BE2C (cell line): ENCODE measurements around the gene RC3H1.

ENCODE experiments used
- DNase-seq: peaks from one replicate; pipeline ENCODE4 v3.0.0-alpha.2; 2020
- H3K27me3 ChIP-seq: fragments of 250-450 bp; sonication (Bioruptor Pico); 2 replicates; pipeline ENCODE4 v1.5.1; 2020; ENCODE audit warnings: mild to moderate bottlenecking
- H3K36me3 ChIP-seq: fragments of 250-450 bp; sonication (Bioruptor Pico); 2 replicates; pipeline ENCODE4 v1.5.1; 2020; ENCODE audit warnings: mild to moderate bottlenecking
- H3K4me1 ChIP-seq: fragments of 250-450 bp; sonication (Bioruptor Pico); 2 replicates; pipeline ENCODE4 v1.5.1; 2020
- H3K4me3 ChIP-seq: 2 replicates; pipeline ENCODE4 v1.5.1; 2011; ENCODE audit warnings: low read depth, low read length
- H3K9me3 ChIP-seq: fragments of 250-450 bp; sonication (Bioruptor Pico); 2 replicates; pipeline ENCODE4 v1.5.1; 2020
- CTCF ChIP-seq: IDR thresholded peaks from 2 replicates; pipeline ENCODE4 v1.5.1; 2012; ENCODE audit warnings: mild to moderate bottlenecking, low read depth, low read length

RC3H1 gene

DNA sequence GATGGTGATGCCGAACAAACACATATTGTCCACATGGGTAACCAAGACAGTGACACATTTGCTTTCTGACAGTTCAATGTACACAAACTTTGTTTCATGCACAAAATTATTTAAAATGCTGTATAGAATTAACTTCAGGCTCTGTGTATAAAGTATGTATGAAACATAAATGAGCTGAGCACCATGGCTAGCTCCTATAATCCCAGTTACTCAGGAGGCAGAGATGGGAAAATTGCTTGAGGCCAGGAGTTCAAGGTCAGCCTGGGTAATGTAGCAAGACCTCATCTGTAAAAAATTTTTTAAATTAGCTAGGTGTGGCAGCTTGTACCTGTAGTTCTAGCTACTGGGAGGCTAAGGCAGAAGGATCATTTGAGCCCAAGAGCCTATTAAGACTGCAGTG is 19.2 kb upstream of the RC3H1 start:
- no peak for DNase-seq
- no peaks in the 10 kb centered on the region for H3K27me3 ChIP-seq
- H3K36me3 ChIP-seq, result no peaks in the 10 kb centered on the region
- H3K4me3 ChIP-seq, result no peak overlapping the region
- TF ChIP-seq CTCF, result no peak
- H3K9me3 ChIP-seq, result no peaks in the 10 kb centered on the region
- no peaks in the 10 kb centered on the region for H3K4me1 ChIP-seq

DNA sequence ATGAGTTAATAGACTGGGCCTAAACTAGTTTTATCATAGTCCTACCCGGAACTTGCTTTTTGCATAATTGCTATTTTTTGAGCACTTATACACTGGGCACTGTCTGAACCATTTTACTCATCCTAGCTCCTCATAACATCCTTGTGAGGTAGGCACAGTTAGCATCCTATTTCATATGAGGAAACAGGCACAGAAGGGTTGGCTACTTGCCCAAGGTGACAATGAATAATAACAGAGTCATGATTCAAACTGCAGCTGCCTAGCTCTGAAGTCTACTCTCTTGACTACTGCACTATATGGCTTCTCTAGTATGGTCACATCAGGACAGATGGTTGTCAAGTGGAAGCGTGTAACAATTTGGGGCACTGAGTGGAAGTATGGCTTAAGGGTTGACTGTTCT is 18.2 kb upstream of the RC3H1 start:
- Histone ChIP-seq H3K9me3 (no peaks in the 10 kb centered on the region), H3K27me3 (no peaks in the 10 kb centered on the region), H3K4me1 (no peaks in the 10 kb centered on the region), H3K36me3 (no peaks in the 10 kb centered on the region), H3K4me3 (no peak overlapping the region)
- no peak for TF ChIP-seq CTCF
- peak; percentile 42 for DNase-seq

DNA sequence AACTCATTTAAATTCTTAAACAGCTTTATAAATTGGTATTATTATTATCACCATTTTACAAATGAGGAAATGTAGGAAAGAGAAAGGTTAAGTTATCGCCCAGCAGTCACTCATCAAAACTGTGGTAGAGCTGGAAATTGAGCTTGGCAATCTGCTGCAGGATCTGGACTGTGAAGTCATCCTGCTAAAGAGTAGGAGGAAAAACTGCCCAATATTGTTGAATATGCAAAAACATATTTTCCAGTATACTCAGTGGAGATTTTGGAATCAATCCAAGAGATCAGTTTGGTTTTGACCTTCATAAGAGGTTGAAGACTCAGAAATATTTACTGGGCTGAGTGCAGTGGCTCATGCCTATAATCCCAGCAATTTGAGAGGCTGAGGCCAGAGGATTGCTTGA is 16.9 kb upstream of the RC3H1 start:
- no peak for DNase-seq
- no peaks in the 10 kb centered on the region for H3K27me3 ChIP-seq
- no peaks in the 10 kb centered on the region for H3K36me3 ChIP-seq
- no peak overlapping the region for H3K4me3 ChIP-seq
- no peaks in the 10 kb centered on the region for H3K4me1 ChIP-seq
- no peak for TF ChIP-seq CTCF
- H3K9me3 ChIP-seq, result no peaks in the 10 kb centered on the region

DNA sequence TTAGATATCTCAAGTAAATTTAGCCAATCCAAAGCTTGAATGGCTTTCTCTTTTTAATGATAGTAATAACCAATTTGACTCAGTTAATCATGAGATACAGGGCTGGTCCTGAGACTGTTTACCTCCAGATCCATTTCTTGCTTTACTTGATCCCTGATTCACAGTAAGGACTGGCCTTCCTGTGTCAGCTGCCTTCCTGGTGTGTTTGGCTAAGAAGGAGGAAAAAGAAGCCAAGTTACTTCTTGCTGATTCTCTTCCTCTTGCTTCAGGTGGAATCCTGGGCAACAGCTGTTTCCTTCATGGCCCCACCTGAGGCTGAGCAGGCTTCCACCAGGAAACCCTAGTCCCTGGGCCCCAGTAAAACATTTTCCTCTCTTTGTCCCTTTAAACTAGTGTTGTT is 14.6 kb upstream of the RC3H1 start:
- DNase-seq, result no peak
- Histone ChIP-seq H3K4me1 (no peaks in the 10 kb centered on the region), H3K4me3 (no peak overlapping the region), H3K9me3 (no peaks in the 10 kb centered on the region), H3K36me3 (no peaks in the 10 kb centered on the region), H3K27me3 (no peaks in the 10 kb centered on the region)
- no peak for TF ChIP-seq CTCF

DNA sequence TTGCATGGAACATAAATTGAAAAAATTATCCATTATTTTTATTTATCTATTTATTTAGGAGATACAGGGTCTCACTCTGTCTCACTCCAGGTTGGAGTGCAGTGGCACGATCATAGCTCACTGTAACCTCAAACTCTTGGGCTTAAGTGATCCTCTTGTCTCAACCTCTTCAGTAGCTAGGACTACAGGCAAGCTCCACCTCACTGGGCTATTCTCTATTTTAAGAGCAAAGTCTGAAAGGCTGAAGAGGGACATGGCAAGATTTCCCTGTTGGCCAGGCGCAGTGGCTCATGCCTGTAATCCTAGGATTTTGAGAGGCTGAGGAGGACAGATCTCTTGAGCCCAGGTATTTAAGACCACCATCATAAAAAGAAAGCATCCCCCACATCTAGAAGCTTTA is 14.0 kb upstream of the RC3H1 start:
- no peak overlapping the region for H3K4me3 ChIP-seq
- DNase-seq, result no peak

GRCh38 chr1:174032671-174033222 is 10.6 kb upstream of the RC3H1 start:
- DNase-seq, result no peak
- no peak for TF ChIP-seq CTCF
- H3K4me3 ChIP-seq, result no peak overlapping the region
- H3K4me1 ChIP-seq, result no peaks in the 10 kb centered on the region
- no peaks in the 10 kb centered on the region for H3K9me3 ChIP-seq
- no peaks in the 10 kb centered on the region for H3K36me3 ChIP-seq
- H3K27me3 ChIP-seq, result no peaks in the 10 kb centered on the region

More for the DNA sequence above, 14.0 kb upstream of the RC3H1 start:
- no peaks in the 10 kb centered on the region for H3K9me3 ChIP-seq
- no peaks in the 10 kb centered on the region for H3K27me3 ChIP-seq
- H3K36me3 ChIP-seq, result no peaks in the 10 kb centered on the region
- H3K4me1 ChIP-seq, result no peaks in the 10 kb centered on the region
- TF ChIP-seq CTCF, result no peak
